ENCODE measurements around the gene COPS7A.
"Not testable (repeated sequence)": the region's sequence is repeated elsewhere in the genome, so short reads cannot be mapped to it uniquely, and the experiment has no call there.

COPS7A gene

DNA sequence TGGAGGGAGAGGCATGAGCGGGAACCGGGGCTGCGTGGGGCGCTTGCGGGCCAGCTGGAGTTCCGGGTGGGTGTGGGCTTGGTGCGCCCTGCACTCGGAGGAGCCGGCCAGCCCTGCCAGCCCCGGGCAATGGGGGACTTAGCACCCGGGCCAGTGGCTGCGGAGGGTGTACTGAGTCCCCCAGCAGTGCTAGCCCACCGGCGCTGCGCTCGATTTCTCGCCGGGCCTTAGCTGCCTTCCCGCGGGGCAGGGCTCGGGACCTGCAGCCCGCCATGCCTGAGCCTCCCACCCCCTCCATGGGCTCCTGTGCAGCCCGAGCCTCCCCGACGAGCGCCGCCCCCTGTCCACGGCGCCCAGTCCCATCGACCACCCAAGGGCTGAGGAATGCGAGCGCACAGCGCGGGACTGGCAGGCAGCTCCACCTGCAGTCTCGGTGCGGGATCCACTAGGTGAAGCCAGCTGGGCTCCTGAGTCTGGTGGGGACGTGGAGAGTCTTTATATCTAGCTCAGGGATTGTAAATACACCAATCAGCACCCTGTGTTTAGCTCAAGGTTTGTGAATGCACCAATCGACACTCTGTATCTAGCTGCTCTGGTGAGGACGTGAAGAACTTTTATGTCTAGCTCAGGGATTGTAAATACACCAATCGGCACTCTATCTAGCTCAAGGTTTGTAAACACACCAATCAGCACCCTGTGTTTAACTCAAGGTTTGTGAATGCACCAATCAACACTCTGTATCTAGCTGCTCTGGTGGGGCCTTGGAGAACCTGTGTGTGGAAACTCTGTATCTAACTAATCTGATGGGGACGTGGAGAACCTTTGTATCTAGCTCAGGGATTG lies 7.6 kb upstream of the COPS7A start:
- H3K36me3 ChIP-seq (ENCODE audit: control insufficient read depth, insufficient read depth, low read length); H3K9ac ChIP-seq (ENCODE audit: low read length); H3K27me3 ChIP-seq (ENCODE audit: control insufficient read depth, insufficient read depth, low read length); H3K4me3 ChIP-seq (ENCODE audit: low read length); H3K4me1 ChIP-seq (ENCODE audit: control insufficient read depth, insufficient read depth, low read length); H3K9me3 ChIP-seq (ENCODE audit: control insufficient read depth, low read length): not testable (repeated sequence)

DNA sequence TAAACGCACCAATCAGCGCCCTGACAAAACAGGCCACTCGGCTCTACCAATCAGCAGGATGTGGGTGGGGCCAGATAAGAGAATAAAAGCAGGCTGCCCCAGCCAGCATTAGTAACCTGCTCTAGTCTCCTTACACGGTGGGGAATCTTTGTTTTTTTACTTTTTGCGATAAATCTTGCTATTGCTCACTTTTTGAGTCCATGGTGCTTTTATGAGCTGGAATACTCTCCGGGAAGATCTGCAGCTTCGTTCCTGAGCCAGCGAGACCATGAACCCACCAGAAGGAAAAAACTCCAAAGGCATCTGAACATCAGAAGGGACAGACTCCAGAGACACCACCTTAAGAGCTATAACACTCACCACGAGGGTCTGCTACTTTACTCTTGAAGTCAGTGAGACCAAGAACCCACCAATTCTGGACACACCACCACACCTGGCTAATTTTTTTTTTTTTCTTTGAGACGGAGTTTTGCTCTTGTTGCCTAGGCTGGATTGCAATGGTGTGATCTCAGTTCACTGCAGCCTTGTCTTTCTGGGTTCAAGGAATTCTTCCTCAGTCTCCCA lies 6.9 kb upstream of the COPS7A start:
- Histone ChIP-seq H3K9ac (ENCODE audit: low read length) (no peak overlapping the region), H3K4me1 (ENCODE audit: control insufficient read depth, insufficient read depth, low read length) (no peaks in the 10 kb centered on the region), H3K27me3 (ENCODE audit: control insufficient read depth, insufficient read depth, low read length) (no peaks in the 10 kb centered on the region), H3K36me3 (ENCODE audit: control insufficient read depth, insufficient read depth, low read length) (no peaks in the 10 kb centered on the region), H3K4me3 (ENCODE audit: low read length) (no peak overlapping the region), H3K9me3 (ENCODE audit: control insufficient read depth, low read length) (no peaks in the 10 kb centered on the region)

DNA sequence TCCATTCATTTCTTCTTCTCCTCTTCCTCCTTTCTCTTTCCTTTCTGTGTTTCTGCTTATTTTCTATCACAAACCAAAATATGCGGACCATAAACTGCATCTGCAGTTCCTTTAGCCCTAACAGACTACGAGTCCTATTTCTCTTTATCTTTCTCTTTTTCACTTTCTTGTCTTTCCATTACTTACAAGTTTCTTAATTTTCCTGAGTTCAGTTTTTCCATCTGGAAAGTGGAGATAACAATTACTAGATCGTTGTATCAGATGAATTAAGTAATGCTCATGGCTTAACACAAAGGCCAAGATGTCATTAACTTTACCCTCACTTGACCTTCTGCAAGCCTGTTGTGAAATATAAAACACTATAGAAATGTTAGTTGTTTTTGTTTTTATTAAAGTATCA lies 983 bp upstream of the COPS7A start:
- H3K4me3 ChIP-seq (ENCODE audit: low read length) = no peak overlapping the region
- no peak overlapping the region for H3K9ac ChIP-seq (ENCODE audit: low read length)
- H3K27me3 ChIP-seq (ENCODE audit: control insufficient read depth, insufficient read depth, low read length) = no peaks in the 10 kb centered on the region
- peaks cover 7% of the 10 kb centered on the region for H3K4me1 ChIP-seq (ENCODE audit: control insufficient read depth, insufficient read depth, low read length)
- no peaks in the 10 kb centered on the region for H3K36me3 ChIP-seq (ENCODE audit: control insufficient read depth, insufficient read depth, low read length)
- H3K9me3 ChIP-seq (ENCODE audit: control insufficient read depth, low read length) = no peaks in the 10 kb centered on the region

DNA sequence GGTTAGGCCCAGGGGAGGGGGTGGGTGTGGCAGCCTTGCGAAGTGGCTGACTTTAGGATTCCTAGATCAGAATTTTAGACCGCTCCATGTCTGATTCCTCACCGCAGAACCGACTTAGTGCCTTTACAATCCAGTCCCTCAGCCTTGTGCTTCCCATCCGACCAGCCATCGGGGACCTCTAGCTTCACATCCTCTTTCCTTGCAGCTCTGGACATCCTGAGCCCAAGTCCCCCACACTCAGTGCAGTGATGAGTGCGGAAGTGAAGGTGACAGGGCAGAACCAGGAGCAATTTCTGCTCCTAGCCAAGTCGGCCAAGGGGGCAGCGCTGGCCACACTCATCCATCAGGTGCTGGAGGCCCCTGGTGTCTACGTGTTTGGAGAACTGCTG lies 557 bp downstream of the COPS7A start:
- H3K36me3 ChIP-seq (ENCODE audit: control insufficient read depth, insufficient read depth, low read length) = no peaks in the 10 kb centered on the region
- no peaks in the 10 kb centered on the region for H3K9me3 ChIP-seq (ENCODE audit: control insufficient read depth, low read length)
- peak overlapping the region; percentile 87 for H3K4me3 ChIP-seq (ENCODE audit: low read length)
- peak overlapping the region; percentile 72 for H3K9ac ChIP-seq (ENCODE audit: low read length)
- H3K27me3 ChIP-seq (ENCODE audit: control insufficient read depth, insufficient read depth, low read length) = no peaks in the 10 kb centered on the region
- peaks cover 7% of the 10 kb centered on the region for H3K4me1 ChIP-seq (ENCODE audit: control insufficient read depth, insufficient read depth, low read length)

DNA sequence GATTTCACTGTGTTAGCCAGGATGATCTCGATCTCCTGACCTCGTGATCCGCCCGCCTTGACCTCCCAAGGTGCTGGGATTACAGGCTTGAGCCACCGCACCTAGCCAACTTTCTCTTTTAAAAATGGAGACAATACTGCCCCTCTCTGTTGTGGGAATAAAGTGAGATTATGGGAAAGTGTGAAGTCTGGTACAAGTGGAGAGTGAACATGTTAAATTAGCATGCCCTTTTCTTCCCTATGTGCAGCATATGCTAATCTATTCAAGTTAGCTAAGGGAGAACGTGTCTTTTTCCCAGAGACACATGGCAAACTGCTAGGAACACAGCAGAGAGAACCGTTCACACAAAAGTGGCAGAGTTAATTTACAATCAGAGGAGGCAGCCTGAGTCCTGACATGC lies 1.5 kb downstream of the COPS7A start:
- no peaks in the 10 kb centered on the region for H3K9me3 ChIP-seq (ENCODE audit: control insufficient read depth, low read length)
- H3K9ac ChIP-seq (ENCODE audit: low read length) = no peak overlapping the region
- no peaks in the 10 kb centered on the region for H3K27me3 ChIP-seq (ENCODE audit: control insufficient read depth, insufficient read depth, low read length)
- H3K4me3 ChIP-seq (ENCODE audit: low read length) = no peak overlapping the region
- peaks cover 7% of the 10 kb centered on the region for H3K4me1 ChIP-seq (ENCODE audit: control insufficient read depth, insufficient read depth, low read length)
- H3K36me3 ChIP-seq (ENCODE audit: control insufficient read depth, insufficient read depth, low read length) = peaks cover 6% of the 10 kb centered on the region

DNA sequence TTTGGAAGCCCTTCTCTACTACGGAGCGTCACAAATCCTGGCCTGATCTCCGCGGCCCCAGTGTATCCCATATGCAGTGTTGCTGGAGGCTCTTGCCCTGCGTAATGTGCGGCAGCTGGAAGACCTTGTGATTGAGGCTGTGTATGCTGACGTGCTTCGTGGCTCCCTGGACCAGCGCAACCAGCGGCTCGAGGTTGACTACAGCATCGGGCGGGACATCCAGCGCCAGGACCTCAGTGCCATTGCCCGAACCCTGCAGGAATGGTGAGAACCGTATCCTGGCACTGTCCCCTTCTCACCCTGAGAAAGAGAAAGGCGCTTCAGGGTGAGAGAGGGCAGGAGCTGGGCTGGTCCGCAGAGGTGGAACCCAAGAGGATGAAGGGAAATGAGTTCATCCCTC lies 5.3 kb downstream of the COPS7A start:
- Histone ChIP-seq H3K36me3 (ENCODE audit: control insufficient read depth, insufficient read depth, low read length) (peaks cover 14% of the 10 kb centered on the region), H3K9ac (ENCODE audit: low read length) (no peak overlapping the region), H3K9me3 (ENCODE audit: control insufficient read depth, low read length) (no peaks in the 10 kb centered on the region), H3K27me3 (ENCODE audit: control insufficient read depth, insufficient read depth, low read length) (no peaks in the 10 kb centered on the region), H3K4me3 (ENCODE audit: low read length) (no peak overlapping the region), H3K4me1 (ENCODE audit: control insufficient read depth, insufficient read depth, low read length) (peaks cover 7% of the 10 kb centered on the region)

DNA sequence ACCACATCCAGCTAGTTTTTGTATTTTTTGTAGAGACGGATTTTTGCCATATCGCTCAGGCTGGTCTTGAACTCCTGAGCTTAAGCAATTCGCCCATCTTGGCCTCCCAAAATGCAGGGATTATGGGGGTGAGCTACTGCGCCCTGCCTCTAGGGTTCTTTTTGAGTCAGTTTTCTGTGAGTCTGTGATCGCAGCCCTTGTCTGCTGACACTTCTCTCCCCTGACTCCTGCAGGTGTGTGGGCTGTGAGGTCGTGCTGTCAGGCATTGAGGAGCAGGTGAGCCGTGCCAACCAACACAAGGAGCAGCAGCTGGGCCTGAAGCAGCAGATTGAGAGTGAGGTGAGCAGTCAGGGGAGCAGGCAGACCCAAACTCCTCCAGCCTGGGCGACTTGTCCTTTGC lies 6.3 kb downstream of the COPS7A start:
- Histone ChIP-seq H3K9me3 (ENCODE audit: control insufficient read depth, low read length) (no peaks in the 10 kb centered on the region), H3K27me3 (ENCODE audit: control insufficient read depth, insufficient read depth, low read length) (no peaks in the 10 kb centered on the region), H3K4me1 (ENCODE audit: control insufficient read depth, insufficient read depth, low read length) (no peaks in the 10 kb centered on the region), H3K9ac (ENCODE audit: low read length) (no peak overlapping the region), H3K4me3 (ENCODE audit: low read length) (no peak overlapping the region), H3K36me3 (ENCODE audit: control insufficient read depth, insufficient read depth, low read length) (peaks cover 14% of the 10 kb centered on the region)

DNA sequence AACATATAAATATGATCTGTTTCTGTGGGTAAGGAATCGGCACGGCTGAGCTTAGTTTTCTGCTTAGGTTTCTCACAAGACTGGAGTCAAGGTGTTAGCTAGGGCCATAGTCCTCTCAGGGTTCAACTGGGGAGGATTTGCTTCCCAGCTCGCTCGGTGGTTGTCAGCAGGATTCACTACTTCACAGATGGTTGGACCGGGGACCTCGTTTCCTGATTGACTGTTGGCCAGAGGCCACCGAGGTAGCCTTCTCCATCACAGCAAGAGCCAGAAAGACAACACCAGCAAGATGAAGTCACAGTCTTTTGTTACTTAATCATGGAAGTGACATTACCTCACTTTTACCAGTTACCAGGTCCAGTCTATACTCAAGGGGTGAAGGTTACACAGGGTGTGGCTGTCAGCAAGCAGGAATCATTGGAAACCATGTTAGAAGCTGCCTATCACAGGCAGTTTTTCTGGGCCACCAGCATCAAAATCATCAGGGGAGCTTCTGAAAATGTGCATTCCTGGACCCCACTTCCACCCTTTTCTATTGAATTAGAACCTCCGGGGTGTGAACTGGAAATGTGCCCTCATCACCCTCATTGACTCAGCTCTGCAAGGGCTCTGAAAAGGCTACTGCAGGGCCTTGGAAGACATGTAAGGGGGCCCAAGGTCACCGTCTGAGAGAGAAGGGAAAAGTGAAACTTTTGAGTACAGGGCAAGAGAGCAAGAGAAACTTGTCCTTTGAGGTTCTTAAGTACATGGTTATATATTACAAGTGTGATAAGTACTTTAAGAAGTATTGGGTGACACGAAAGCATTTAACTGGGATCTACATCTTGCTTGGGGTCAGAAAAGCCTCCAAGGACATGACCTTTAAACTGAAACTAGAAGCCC lies 10.9 kb downstream of the COPS7A start:
- Histone ChIP-seq H3K9ac (ENCODE audit: low read length) (no peak overlapping the region), H3K4me3 (ENCODE audit: low read length) (no peak overlapping the region), H3K4me1 (ENCODE audit: control insufficient read depth, insufficient read depth, low read length) (no peaks in the 10 kb centered on the region), H3K27me3 (ENCODE audit: control insufficient read depth, insufficient read depth, low read length) (no peaks in the 10 kb centered on the region), H3K9me3 (ENCODE audit: control insufficient read depth, low read length) (no peaks in the 10 kb centered on the region), H3K36me3 (ENCODE audit: control insufficient read depth, insufficient read depth, low read length) (peaks cover 14% of the 10 kb centered on the region)

DNA sequence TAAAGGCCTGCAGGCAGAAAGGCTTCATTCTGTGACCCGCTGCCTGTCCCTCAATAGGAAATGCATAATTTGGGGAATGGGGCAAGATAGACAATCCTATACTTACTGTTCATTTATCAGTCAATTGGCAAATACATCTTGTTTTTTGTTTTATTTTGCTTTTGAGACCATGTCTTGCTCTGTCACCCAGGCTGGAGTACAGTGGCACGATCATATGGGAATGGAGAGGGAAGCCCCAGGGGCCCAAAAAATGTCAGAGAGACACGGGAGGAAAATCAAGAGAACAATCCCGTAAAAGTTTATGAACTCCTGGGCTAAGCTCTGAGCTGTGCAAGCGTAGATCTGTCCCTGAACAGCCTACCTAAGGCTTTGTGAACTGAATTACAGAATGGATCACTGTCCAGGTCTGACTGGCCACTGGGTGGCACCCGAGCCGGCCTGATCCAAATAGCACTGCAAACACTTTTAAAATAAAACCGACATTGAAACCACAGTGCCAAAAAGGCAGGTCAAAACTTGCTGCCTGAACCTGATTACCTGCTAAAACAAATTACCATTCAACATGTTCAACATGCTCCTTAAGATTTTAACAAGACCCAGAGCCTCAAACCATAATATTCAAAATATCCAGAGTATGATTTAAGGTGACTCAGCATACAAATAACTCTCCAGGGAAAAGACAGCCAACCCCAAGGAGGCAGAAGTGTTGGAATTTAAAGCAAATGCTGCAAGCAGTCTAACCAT lies 11.8 kb downstream of the COPS7A start:
- H3K27me3 ChIP-seq (ENCODE audit: control insufficient read depth, insufficient read depth, low read length) = no peaks in the 10 kb centered on the region
- H3K9ac ChIP-seq (ENCODE audit: low read length) = no peak overlapping the region
- H3K4me1 ChIP-seq (ENCODE audit: control insufficient read depth, insufficient read depth, low read length) = no peaks in the 10 kb centered on the region

DNA sequence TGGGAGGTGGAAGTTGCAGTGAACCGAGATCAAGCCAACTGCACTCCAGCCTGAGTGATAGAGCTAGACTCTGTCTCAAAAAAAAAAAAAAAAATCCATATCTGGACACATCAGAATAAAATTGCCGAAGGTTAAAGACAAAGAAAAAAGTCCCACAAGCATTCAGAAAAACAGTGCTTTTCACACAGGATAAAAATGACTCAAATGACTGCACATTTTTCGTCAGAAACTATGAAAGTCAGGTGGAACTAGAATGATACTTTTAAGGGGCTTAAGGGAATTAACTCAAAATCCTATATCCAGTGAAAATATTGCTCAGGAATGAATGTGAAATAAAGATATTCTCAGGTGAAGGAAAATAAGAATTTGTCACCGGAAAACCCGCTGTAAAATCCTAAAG lies 12.9 kb downstream of the COPS7A start:
- Histone ChIP-seq H3K27me3 (ENCODE audit: control insufficient read depth, insufficient read depth, low read length) (no peaks in the 10 kb centered on the region), H3K4me3 (ENCODE audit: low read length) (no peak overlapping the region), H3K4me1 (ENCODE audit: control insufficient read depth, insufficient read depth, low read length) (no peaks in the 10 kb centered on the region), H3K9me3 (ENCODE audit: control insufficient read depth, low read length) (no peaks in the 10 kb centered on the region), H3K9ac (ENCODE audit: low read length) (no peak overlapping the region), H3K36me3 (ENCODE audit: control insufficient read depth, insufficient read depth, low read length) (no peaks in the 10 kb centered on the region)

More for the DNA sequence above, 11.8 kb downstream of the COPS7A start:
- Histone ChIP-seq H3K36me3 (ENCODE audit: control insufficient read depth, insufficient read depth, low read length) (peaks cover 5% of the 10 kb centered on the region), H3K4me3 (ENCODE audit: low read length) (no peak overlapping the region), H3K9me3 (ENCODE audit: control insufficient read depth, low read length) (no peaks in the 10 kb centered on the region)

DNA sequence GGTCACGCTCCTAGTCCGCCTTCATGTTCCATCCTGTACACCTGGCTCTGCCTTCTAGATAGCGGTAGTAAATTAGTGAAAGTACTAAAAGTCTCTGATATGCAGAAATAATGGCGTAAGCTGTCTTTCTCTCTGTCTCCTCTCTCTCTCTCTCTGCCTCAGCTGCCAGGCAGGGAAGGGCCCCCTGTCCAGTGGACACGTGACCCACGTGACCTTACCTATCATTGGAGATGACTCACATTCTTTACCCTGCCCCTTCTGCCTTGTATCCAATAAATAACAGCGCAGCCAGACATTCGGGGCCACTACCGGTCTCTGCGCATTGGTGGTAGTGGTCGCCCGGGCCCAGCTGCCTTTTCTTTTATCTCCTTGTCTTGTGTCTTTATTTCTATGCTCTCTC lies 18.2 kb downstream of the COPS7A start:
- H3K27me3 ChIP-seq (ENCODE audit: control insufficient read depth, insufficient read depth, low read length); H3K9ac ChIP-seq (ENCODE audit: low read length); H3K9me3 ChIP-seq (ENCODE audit: control insufficient read depth, low read length); H3K36me3 ChIP-seq (ENCODE audit: control insufficient read depth, insufficient read depth, low read length); H3K4me1 ChIP-seq (ENCODE audit: control insufficient read depth, insufficient read depth, low read length); H3K4me3 ChIP-seq (ENCODE audit: low read length): not testable (repeated sequence)
